ENCODE measurements around the gene USP9X.

DNA sequence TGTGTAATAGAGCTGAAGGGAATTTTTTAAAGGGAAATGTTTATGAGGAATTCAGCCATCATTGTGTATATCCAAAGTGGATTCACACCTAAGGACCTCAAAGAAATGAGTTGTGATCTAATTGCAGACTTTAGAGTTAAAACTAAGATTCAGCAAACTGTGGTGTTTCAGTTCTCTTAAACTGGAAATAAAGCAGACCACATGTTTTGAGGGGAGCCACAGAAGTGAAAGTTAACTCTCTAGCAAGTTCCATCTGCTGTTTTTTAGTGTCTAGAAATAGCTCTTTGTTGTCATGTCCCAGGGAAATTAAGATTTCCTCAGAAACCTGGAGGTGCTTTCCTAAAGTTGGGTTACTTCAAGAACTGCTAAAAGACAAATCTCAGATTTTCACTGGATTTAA lies 151.4 kb downstream of the USP9X start:
- TF ChIP-seq POLR2A (IDR thresholded peaks at IDR 0.05) (no peak), CTCF (IDR thresholded peaks at IDR 0.05) (no peak)

Data from suprapubic skin (tissue), 3 donors.